Hematopoietic multipotent progenitor cell treated with erythropoietin and hydrocortisone succinate and interleukin-3 and kit ligand, for 17 days (in vitro differentiated cells): Measurements from ENCODE around the gene SNRNP200.
"Not testable (repeated sequence)": the region's sequence is repeated elsewhere in the genome, so short reads cannot be mapped to it uniquely, and the experiment has no call there.

Experiments used
- DNase-seq: peaks from one replicate; pipeline ENCODE4 v3.0.0-alpha.2; 2015; ENCODE audit warnings: low spot score

SNRNP200 gene

DNA sequence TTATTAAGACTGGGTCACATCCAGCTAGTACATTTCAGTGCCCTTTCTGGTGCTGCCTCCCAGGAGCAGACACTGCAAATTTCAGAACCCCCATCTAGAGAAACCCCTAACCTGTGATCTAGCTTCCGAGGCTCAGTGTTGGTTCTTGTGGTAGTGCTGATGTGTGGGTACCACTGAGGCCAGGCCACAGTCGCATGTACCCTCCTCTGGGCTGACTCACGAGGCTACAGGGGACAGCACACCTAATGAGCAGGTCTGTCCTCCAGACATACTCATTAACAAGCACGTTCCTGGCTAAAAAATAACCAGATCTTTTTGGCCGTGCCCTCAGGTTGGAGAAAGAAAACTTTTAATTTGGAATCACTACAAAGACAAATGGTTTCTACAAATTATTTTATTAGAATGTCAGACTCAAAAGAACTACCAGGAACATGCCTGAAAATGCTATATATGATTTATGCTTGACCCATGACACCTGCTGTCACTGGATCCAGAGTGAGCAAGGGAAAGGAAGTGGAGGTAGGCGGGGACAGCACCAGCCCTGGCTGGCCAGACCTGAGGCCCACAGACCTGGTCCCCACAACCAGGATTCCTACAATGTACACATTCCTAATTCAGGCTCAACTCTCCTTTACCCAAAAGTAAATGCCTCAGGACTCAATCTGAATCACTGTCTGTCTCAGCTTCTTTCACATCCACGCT is 30.8 kb downstream of the SNRNP200 start:
- no peak for DNase-seq

DNA sequence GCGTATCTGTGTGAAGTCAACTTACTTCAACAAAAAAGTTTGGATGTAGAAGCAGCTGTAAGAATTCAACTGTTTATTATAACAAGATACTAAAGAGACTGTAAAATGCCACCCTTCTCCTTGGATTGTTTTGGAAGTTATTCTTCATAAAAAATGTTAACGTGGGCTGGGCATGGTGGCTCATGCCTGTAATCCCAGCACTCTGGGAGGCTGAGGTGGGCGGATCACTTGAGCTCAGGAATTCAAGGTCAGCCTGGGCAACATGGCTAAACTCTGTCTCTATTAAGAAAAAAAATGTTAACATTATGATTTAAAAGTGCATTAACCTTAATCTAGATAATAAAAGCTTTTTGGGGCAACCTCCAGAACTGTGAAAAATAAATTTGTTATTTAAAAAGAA is 31.6 kb downstream of the SNRNP200 start:
- no peak for DNase-seq

DNA sequence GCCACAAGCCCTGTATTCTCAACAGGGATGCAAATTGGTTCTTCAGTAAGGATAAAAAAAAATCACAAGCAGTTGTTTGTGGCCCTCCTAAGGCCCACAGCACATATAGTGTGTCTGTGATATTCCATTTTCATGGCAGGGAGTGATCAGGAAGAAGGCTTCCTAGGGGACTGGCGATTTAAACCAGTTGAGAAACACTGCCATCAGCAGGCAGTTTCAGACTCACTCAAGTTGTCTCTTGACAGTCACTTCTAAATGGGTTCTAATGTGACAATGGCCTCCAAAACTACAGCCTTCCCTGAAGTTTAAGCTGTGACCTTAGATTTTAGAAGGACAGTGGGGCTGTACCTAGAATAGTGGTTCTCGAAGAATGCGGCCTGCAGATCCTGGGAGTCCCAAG is 33.4 kb downstream of the SNRNP200 start:
- no peak for DNase-seq

DNA sequence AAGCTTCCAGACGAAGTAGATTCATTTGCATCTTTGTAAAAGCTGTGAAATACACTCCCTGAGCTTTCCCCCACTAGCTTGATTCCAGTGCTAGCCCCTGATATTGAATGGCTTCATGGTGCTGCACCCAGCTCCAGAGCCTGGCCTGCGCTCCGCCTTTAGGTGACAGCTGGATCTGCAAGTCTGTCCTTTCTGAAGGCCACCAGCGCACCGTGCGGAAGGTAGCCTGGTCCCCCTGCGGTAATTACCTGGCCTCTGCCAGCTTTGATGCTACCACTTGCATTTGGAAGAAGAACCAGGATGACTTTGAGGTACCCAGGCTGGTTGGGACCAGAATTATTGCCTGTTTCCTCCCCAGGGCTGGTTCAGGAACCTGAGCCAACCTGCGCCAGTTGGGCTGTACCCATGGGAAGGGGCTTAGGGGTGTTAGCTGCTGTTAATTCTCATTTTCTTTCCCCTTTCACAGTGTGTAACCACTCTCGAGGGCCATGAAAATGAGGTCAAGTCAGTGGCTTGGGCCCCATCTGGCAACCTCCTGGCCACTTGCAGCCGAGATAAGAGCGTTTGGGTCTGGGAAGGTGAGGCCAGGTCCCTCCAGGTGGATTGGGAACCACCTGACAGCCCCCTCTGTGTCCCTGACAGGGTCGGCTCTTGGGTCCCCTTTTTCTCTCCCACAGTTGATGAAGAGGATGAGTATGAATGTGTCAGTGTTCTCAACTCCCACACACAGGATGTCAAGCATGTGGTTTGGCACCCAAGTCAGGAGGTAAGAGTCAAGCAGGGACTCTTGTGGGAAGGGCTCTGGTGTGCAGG is 38.0 kb downstream of the SNRNP200 start:
- peak; percentile 25 for DNase-seq

DNA sequence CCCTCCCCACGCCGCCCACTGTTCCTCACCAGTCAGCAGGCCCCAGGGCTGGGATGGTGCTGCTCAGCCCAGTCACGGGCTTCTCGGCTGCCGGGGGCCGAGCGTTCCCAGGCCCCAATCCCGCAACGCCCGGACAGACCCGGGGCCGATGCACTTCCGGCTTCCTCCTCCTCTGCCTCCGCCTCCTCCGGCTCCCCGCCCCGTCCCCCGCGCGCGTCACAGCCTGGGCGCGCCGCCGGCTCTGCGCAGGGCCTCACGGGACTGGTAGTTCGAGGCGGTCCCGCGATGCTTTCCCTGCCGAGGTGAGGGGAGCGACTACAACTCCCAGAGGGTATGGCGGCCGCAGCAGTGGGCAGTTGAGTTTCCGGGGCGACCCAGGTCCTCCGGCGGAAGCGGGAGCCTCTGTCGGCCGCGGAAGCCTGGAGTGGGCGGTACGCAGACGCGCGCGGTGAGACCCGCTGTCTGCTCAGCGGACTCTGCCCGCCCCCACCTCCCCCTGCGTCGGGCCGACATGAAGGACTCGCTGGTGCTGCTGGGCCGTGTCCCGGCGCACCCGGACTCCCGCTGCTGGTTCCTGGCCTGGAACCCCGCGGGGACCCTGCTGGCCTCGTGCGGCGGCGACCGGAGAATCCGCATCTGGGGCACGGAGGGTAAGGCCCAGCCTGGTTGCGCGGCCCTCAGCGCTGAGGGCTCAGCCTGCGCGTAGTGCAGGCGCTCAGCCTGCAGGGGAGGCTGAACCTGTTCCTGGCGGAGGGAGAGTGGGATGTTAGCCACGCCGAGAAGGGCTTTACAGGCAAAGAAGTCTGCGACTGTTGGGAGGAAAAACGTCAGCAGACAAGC is 39.3 kb downstream of the SNRNP200 start, which contains the start of the genes CIAO1 and TMEM127:
Gene CIAO1 (plus strand): TSS at position 386 of the 840 bp plus-strand sequence. CDS start 126 bp downstream, at position 512.
Gene TMEM127 (minus strand): TSS at position 158 of the 840 bp plus-strand sequence. CDS start 616 bp downstream, outside the sequence.
- DNase-seq = peak; percentile 95

DNA sequence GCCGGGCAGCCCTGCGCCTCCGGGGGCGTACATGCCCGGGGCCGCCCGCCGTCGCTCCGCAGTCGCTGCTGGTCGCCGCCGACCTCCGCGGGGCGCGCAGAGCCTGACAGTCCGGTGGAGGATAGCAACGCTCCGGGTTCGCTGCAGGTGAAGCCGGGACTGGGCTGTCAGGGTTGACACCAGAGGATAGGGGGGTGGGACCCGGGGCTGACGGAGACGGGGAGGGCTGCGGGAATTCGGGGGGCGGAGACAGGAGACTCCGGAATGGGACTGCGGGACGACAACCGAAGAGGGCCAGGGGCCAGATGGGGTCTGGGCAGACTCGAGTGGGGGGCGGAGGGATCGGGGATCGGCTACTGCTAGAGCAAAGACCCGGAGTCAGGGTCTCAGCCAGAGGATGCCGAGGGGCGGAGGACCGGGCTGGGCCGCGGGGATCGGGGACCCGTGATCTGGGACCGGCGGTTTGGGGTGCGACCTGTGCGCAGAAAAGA is 40.0 kb downstream of the SNRNP200 start:
- no peak for DNase-seq

DNA sequence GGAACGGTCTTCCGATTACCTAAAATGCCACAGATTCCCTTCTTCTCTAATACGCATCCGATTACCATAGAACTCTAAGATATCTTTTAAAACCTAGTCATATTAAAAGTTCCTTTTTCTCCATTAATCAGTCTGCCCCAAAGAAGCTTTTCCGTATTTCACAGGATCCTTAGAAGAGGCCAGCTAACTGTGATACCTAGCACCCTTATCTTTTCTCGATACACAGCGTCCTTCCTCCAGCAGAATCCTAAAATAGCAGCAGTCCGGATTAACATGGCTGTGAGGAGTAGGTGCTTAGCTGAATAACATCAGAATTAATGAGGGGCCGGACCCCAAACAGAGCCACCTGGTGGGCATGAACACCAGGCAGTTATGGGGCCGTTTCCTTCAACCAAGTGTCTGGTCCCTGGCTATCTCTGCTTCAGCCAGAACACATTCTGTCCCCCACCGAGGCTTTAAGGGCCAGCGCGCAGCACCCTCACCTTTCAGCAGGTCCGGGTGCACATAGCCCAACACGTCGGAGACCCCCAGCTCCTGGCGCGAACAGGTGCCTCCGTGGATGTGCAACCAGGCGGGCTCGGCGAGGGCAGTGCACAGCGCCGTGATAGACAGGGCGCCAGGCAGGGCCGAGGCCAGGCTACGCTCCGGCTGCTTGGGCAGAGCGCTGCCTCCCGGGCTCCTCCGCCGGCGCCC is 40.5 kb downstream of the SNRNP200 start:
- DNase-seq = peak; percentile 37

DNA sequence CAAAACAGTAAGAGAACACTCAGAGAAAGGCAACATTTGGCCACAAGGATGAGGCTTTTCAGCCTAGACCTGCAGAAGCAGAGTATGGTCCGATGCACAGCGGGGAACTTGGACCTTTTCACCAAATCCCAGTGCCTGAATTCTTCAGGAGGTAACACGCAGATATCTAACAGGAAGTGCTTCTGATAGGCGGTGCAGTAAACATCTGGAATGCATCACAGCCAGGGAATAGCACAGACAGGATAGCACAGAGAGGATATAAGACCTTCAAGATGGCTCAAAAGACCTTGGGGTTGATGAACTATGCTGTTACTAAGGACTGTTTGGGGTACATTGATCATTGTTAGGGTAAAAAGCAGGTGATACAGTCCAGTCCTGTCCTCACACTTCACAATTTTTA is 41.3 kb downstream of the SNRNP200 start:
- no peak for DNase-seq

DNA sequence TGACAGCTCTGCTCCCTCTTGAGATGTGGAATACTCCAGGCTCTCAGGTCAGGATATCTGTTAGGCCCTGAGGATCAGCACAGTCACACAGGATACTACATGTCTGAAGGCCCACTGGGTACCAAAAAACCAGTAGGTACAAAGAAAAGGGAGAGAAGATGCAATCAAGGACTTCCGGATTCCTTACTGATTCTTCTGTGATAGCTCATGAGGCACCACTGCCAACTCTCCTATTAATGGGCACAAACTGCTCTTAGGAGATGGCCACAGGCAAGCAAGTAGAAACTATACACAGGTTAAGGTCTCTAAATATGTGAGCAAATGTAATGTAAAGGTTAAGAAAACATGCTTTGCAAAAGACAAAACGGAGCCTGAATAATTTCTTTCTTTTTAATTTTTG is 43.0 kb downstream of the SNRNP200 start:
- no peak for DNase-seq

DNA sequence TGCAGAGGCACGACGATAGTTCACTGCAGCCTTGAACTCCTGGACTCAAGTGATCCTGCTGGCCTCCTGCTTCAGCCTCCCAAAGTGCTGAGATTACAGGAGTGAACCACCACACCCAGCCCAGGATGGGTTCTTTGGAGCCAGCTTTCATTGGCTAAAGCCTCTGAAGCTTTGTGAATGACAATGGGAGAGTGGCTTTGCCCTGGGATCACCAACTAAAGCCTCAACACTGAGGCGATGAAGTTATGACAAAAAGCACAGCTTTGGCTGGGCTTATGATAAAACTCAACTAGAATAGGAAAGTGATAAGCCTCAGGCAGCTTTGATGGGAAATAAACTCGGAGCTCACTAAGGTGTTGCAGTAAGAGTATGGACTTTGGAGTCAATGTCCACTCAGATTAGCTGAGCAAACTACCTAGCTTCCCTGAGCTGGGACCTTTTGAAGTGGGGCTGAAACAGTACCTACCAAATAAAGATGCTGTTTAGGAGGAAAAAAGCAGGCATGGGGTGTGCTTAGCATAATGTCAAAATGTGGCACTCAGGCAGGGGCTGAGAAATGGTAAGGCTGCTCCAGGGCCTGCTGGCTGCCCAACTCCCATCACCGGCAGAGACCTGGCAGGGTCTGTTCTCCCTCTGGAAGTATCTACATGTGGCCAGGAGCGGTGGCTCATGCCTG is 43.9 kb downstream of the SNRNP200 start:
- no peak for DNase-seq

DNA sequence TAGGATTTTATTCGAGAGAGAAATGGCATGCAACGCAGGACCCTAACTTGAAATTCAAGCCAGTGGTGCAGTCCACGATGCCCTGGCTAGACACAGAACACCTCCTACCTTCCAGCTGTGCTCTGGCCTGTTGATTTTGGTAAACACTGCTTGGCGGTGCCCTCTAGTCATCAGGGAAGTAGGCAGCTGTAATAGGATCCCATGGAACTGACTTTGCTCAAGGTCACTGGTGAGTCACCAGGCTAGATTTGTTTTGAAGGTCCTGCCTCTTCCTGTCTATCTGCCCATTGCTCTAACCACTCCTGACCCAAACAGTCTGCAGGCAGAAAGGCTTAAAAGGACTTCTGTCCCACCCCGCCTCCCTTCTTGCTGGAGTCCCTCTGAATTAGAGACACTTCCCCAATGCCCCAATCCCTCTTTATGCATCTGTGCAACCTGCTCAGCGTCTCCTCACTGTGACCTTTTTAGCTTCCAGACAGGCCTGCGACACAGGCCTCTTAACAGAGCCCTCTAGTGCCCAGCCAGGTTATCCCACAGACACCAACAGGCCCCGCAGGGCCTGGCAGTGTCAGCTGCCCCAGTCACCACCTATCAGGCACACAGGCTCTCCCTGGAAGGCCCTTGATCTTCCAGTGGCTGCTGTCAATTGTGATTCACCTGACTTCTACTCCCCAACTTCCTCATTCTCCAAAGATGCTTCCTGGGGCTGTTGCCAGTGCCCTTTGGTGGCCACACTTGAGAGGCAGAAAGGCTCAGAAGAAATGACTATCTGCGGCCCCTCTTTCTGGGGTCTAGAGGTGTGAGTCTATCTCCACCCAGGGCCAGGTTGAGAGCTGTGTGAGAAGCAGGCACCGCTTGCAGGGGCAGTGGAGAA is 44.7 kb downstream of the SNRNP200 start:
- DNase-seq = peak; percentile 47

DNA sequence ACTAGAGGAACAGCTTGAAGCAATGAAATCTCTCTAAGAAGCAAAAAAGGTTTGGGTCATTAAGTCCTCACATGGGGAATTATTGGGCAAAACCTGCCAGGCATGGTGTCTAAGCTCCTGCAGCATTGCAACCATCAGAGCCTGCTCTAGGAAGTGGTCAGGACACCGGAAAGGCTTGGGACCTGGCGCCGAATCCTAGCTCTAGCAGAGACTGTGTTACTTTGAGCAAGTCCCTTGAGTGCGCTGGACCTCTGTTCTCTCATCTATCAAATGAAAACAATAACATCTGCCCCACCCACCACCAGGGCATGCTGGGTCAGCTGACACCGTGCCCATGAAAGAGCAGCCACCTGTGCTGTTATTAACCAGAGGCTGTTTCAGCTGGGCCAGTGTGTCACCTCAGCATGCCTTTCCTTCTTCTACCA is 45.8 kb downstream of the SNRNP200 start:
- DNase-seq = no peak

DNA sequence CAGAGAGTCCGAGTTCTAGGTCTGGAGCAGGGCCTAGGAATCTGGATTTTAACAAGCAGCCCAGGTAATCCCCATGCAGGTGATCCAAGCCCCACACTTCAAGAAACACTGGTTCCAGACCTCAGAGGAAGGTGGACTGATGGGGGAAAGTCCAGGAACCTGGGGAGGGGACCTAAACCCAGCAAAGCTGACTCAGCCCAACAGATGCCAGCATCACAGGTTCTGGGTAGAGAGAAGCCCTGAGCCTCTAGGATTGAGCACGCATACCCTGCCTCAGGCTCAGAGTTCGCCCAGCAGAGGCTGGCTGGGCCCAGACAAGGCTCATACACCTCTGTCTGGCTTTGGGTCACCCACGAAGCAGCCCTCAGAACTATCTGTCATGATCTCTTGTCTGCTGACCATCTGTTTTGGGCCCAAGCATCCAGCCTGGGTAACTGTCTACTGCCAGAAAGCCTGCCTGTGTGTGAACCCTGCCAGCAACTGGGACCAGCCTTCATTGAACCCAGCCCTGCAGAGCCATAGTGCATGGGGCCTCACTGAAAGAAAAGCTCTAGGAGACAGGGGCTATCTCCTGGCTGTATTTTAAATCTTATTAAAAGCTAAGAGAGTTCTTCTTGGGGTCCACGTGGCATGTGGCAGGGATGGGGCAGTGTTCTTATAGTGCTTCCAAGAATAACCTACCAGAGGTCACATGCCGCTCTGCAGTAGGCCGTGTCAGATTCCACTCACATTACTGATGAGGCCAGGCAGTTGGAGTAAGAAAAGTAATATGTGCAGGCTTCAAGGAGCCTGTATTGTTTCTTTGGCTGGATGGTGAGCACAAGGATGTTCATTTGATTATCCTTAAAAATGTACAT is 47.0 kb downstream of the SNRNP200 start:
- no peak for DNase-seq

DNA sequence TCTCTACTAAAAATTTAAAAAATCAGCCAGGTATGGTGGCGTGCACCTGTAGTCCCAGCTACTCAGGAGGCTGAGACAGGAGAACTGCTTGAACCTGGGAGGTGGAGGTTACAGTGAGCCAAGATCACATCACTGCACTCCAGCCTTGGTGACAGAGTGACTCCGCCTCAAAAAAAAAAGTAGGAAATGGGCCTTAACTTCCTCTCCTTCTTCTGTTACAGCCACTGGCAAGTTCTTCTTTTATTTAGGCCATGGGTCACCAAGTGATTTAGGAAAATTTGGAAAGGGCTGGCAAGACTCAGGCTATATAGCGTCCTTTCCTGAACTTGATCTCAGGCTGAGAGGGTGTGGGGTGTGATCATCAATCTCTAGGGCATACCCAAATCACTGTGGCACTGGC is 47.6 kb downstream of the SNRNP200 start:
- DNase-seq = not testable (repeated sequence)

DNA sequence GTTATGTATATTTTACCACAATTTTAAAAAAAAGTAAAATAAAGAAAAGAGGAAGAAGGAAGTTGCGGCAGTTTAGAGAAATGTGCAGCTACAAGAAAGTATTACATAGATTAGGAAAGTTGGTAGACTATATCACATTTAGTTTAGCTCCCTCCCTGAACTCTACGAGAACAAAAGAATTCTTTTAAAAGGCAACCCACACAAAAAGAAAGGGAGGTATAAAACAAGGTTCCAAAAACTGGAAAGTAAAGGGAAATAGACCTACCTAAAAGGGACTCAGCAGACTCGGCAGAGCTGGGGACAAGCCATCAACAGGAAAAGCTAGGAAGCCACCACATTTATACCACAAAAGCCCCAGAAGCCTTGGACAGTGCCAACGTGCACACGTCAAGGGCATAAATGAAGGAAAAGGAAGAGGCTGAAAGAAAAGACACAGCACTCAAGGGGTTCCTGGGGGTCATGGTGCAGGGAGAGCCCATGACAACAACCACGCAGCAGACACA is 48.7 kb downstream of the SNRNP200 start:
- DNase-seq = no peak

DNA sequence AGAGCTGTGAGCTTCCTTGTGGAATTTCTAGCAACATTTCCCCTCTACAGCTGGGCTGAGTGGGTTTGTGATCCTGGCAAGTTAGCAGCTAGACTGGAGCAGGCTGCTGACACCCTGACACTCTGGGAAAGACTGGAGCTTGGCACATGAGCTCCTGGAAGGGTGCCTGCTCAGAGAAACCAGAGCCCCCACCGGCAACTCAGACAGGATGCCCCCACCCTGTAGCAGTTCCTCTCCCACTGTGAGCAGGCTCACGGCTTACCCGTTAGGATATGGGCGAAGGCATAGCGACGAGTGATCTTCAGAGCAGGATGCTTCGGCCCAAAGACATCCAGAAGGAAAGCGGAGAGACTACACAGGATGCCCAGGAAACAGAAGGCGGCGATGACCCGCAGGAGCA is 50.8 kb downstream of the SNRNP200 start:
- DNase-seq = no peak

DNA sequence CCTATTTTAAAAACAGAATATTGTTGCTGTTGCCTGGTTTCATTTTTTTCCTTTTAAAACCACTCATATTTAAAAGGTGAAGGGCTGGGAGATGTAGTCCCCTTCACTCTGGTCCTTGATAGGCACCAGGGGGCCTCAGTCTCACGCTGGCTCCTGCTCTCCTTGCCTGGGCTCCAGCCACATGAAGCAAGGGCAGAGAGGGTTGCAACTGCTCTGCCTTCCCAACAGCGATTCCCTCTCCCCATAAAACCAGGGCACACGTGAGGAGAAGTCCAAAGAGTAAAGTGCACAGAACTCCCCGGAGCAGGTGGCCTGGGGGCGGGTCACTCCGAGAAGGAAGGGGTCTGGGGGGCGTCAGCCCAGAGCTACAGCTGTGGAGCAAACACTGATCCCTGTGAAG is 52.3 kb downstream of the SNRNP200 start:
- no peak for DNase-seq

DNA sequence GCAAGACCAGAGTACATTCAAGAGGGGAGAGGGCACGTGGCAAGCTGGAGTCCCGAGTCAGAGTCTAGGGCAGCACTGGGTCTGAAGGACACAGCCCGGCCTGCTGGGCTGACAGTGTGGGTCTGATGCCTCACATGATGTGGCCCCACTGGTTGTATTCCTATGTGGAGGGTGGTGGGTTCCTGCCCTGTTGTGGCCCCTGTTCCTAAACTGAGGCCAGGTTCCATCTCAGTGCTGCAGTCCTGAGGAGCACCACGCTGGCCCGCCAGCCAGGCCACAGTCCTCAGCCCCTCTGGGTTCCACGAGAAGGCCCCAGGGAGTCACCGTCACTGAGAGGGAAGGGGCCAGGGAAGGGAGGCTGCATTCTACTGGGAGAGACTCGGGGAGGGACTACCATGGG is 52.8 kb downstream of the SNRNP200 start:
- DNase-seq = no peak
